K562 (cell line): ENCODE measurements around the gene KLHL33. TPM values are rescaled to one million over a fixed set of nuclear protein-coding genes. Genes with fewer than 3 reads are reported as not detected.

Experiments
- ATAC-seq: fragments of 200-7000 bp; cut with Tn5 transposase; 3 replicates; pipeline ENCODE4 v1.9.1; 2020; ENCODE audit warnings: moderate library complexity
- BruUV-seq: library from RNA; stranded (reverse); fragments of 400-500 nt; replicated peaks from 2 replicates; lab custom pipeline; 2021; lab: Mats Ljungman, UMichigan
- CTCF ChIA-PET: fragments of 300-600 bp; formaldehyde crosslinking; extraction: SDS; loops from one replicate; lab custom pipeline; 2021; ENCODE audit warnings: low intra/inter-chr PET ratio; lab: Yijun Ruan, JAX
- POLR2A ChIA-PET: fragments of 300-600, 350-650 bp; sonication (Branson Sonifier 250); formaldehyde crosslinking; extraction: SDS; loops from one replicate; lab custom pipeline; 2021; ENCODE audit warnings: antibody characterized with exemption, inconsistent platforms; lab: Yijun Ruan, JAX
- DNase-seq, 4 experiments: peaks; one replicate each; pipeline versions ENCODE4 v3.0.0 to v3.0.0-alpha.2; 2011 to 2018; ENCODE audit warnings: low spot score in 3 of 4, mixed read lengths in 3 of 4; ENCODE audit errors: extremely low read depth in 1 of 4
- FAIRE-seq: peaks from 2 replicates; lab custom pipeline; 2011; peaks lifted over from hg19 to GRCh38; lab: Jason Lieb, UNC
- H2AFZ ChIP-seq: 2 replicates; pipeline ENCODE4 v1.6.0; 2011; ENCODE audit warnings: low read depth, low read length, control low read depth, inconsistent platforms
- H3K27ac ChIP-seq: fragments of 200-600 bp; 3 replicates; pipeline ENCODE4 v1.8.0; 2011; ENCODE audit warnings: low read depth, mild to moderate bottlenecking, control low read depth, inconsistent platforms, low read length, moderate library complexity, mixed read lengths; ENCODE audit errors: extremely low read depth
- H3K27me3 ChIP-seq, 2 experiments: fragments of 300-600 bp in 1 of 2; 2 replicates in 1 of 2; 3 replicates in 1 of 2; pipeline versions ENCODE4 v1.6.0 to v1.8.0; 2011; ENCODE audit warnings: inconsistent platforms in 2 of 2, low read length in 2 of 2, mild to moderate bottlenecking in 1 of 2, mixed read lengths in 1 of 2, moderate library complexity in 1 of 2; ENCODE audit not compliant: control insufficient read depth in 2 of 2, insufficient read depth in 2 of 2
- H3K36me3 ChIP-seq: fragments of 300-600 bp; 3 replicates; pipeline ENCODE4 v1.8.0; 2011; ENCODE audit warnings: mild to moderate bottlenecking, low read length, inconsistent platforms; ENCODE audit not compliant: control insufficient read depth, insufficient read depth
- H3K4me1 ChIP-seq, 2 experiments: fragments of 200-600 bp in 1 of 2; replicated peaks in 1 of 2; 2 replicates in 1 of 2; 3 replicates in 1 of 2; pipeline versions ENCODE4 v1.5.1 to v1.8.0; 2011; ENCODE audit warnings: inconsistent platforms in 2 of 2, low read length in 2 of 2, mild to moderate bottlenecking in 1 of 2, mixed read lengths in 1 of 2, moderate library complexity in 1 of 2; ENCODE audit not compliant: control insufficient read depth in 2 of 2, insufficient read depth in 2 of 2
- H3K4me2 ChIP-seq: 2 replicates; pipeline ENCODE4 v1.6.1; 2011; ENCODE audit warnings: low read length, control low read depth, inconsistent platforms, mixed read lengths; ENCODE audit not compliant: insufficient read depth
- H3K4me3 ChIP-seq: fragments of 200-600 bp; sonication (generic), shearing (Covaris generic); 2 replicates; pipeline ENCODE4 v1.5.1; 2016; ENCODE audit warnings: control low read depth, inconsistent platforms
- H3K79me2 ChIP-seq: fragments of 200-600 bp; 3 replicates; pipeline ENCODE4 v1.8.0; 2011; ENCODE audit warnings: low read length, inconsistent platforms; ENCODE audit not compliant: control insufficient read depth, insufficient read depth
- H3K9ac ChIP-seq, 2 experiments: 2 replicates each; pipeline versions ENCODE4 v1.6.0 to v1.6.1; 2011; ENCODE audit warnings: low read depth in 2 of 2, low read length in 2 of 2, control low read depth in 1 of 2, inconsistent platforms in 1 of 2, mild to moderate bottlenecking in 1 of 2, mixed read lengths in 1 of 2; ENCODE audit not compliant: insufficient read depth in 1 of 2
- H3K9me1 ChIP-seq: one replicate; pipeline ENCODE4 v1.6.0; 2011; ENCODE audit warnings: inconsistent platforms, mild to moderate bottlenecking, low read length, moderate library complexity; ENCODE audit not compliant: control insufficient read depth, insufficient read depth
- H3K9me3 ChIP-seq: replicated peaks from 2 replicates; pipeline ENCODE4 v1.5.1; 2011; ENCODE audit warnings: low read depth, low read length, inconsistent platforms; ENCODE audit not compliant: control insufficient read depth, insufficient read depth
- H4K20me1 ChIP-seq: replicated peaks from 2 replicates; pipeline ENCODE4 v1.6.1; 2011; ENCODE audit warnings: low read length, inconsistent platforms, mixed read lengths; ENCODE audit not compliant: control insufficient read depth, insufficient read depth
- DMBX1 ChIP-seq: fragments of 250-450 bp; sonication (Bioruptor Pico); IDR thresholded peaks from 2 replicates; pipeline ENCODE4 v1.8.0; 2022; ENCODE audit warnings: inconsistent platforms, mild to moderate bottlenecking, moderate library complexity, borderline replicate concordance
- HMG20A ChIP-seq: fragments of 450-650 bp; formaldehyde crosslinking; conservative IDR thresholded peaks from 2 replicates; pipeline ENCODE4 v1.4.0; 2020; ENCODE audit warnings: mild to moderate bottlenecking, mixed read lengths
- KAT8 ChIP-seq: fragments of 450-650 bp; IDR thresholded peaks from 2 replicates; pipeline ENCODE4 v1.6.1; 2016; ENCODE audit warnings: low read depth, mild to moderate bottlenecking
- NFRKB ChIP-seq: fragments of 450-650 bp; IDR thresholded peaks from 2 replicates; pipeline ENCODE4 v1.6.1; 2016; ENCODE audit warnings: low read depth
- PHB2 ChIP-seq: fragments of 450-650 bp; IDR thresholded peaks from 2 replicates; pipeline ENCODE4 v1.6.1; 2017; ENCODE audit warnings: low read depth
- POLR3A ChIP-seq: IDR thresholded peaks from 2 replicates; pipeline ENCODE4 v1.6.1; 2011; ENCODE audit warnings: borderline replicate concordance, mild to moderate bottlenecking, moderate library complexity; ENCODE audit not compliant: insufficient read length, insufficient read depth; ENCODE audit errors: extremely low read depth
- PURB ChIP-seq: sonication (generic); formaldehyde crosslinking; IDR thresholded peaks from 2 replicates; pipeline ENCODE4 v1.9.0; 2021; ENCODE audit warnings: low read depth, mild to moderate bottlenecking, missing genetic modification reagents
- RAD21 ChIP-seq, 2 experiments: fragments of 250-450 bp in 1 of 2; fragments of 450-650 bp in 1 of 2; sonication (Bioruptor Pico) in 1 of 2; formaldehyde crosslinking in 1 of 2; IDR thresholded peaks in 1 of 2; conservative IDR thresholded peaks in 1 of 2; 2 replicates each; pipeline versions ENCODE4 v1.4.0 to v1.8.0; 2020 to 2022; ENCODE audit warnings: mild to moderate bottlenecking in 2 of 2, moderate library complexity in 1 of 2
- ZBTB43 ChIP-seq: sonication (generic); formaldehyde crosslinking; IDR thresholded peaks from 2 replicates; pipeline ENCODE4 v1.8.0; 2023; ENCODE audit warnings: mild to moderate bottlenecking, missing genetic modification reagents
- ZNF696 ChIP-seq: fragments of 250-450 bp; sonication (Bioruptor Pico); conservative IDR thresholded peaks from 2 replicates; pipeline ENCODE4 v1.4.0; 2020; ENCODE audit warnings: mild to moderate bottlenecking, moderate library complexity
- WGBS: fragments of 100-300 bp; shearing (Covaris generic); methylation state at CpG from one replicate; pipeline ENCODE4 v1.1.6; 2016; ENCODE audit warnings: low coverage, mixed read lengths; ENCODE audit not compliant: insufficient coverage; ENCODE audit errors: missing lambda C conversion rate; 5-methylcytosine and 5-hydroxymethylcytosine counted together
- in situ Hi-C: fragments of 300-500 bp; cut with MboI; formaldehyde crosslinking; loops from 4 replicates; pipeline ENCODE4 v1.15.0; 2018; ENCODE audit warnings: inconsistent platforms, mixed read lengths
- intact Hi-C: fragments of 100-400 bp; cut with micrococcal nuclease; formaldehyde crosslinking; loops from 2 replicates; pipeline ENCODE4 v1.14.2; 2022
- polyA plus RNA-seq, 8 experiments: library from polyadenylated mRNA; depleted of rRNA in 4 of 8; stranded (reverse) in 5 of 8; unstranded in 3 of 8; fragments of >200 nt; fragmentation: Nextera tagmentation in 2 of 8; fragmentation: Illumina TruSeq in 1 of 8; extraction: Ambion mirVana in 2 of 8; extraction: Trizol in 1 of 8; gene quantifications; 2 replicates each; pipeline versions ENCODE4 v1.2.1 to v1.2.3, GENCODE V29; 2011 to 2014; ENCODE audit warnings: inconsistent platforms in 1 of 8, missing spikeins in 1 of 8
- total RNA-seq, 7 experiments: library from RNA; depleted of rRNA in 6 of 7; stranded (reverse); fragments of >200 nt in 6 of 7; fragmentation: Illumina TruSeq in 2 of 7; extraction: Trizol in 2 of 7; gene quantifications; 2 replicates each; pipeline versions ENCODE4 v1.2.1 to v1.2.3, GENCODE V29; 2011 to 2021; ENCODE audit warnings: low replicate concordance in 1 of 7
- TF ChIP-seq, protein P1 (sequence below): fragments of 450-650 bp; conservative IDR thresholded peaks from 2 replicates; pipeline ENCODE4 v1.6.1; 2016; ENCODE audit warnings: missing genetic modification characterization, low read depth, mild to moderate bottlenecking, missing compliant biosample characterization, moderate library complexity
- TF ChIP-seq, protein P2 (sequence below): fragments of 250-450 bp; sonication (Bioruptor Pico); IDR thresholded peaks from 2 replicates; pipeline ENCODE4 v1.8.0; 2022; ENCODE audit warnings: inconsistent platforms

The KLHL33 gene
- total and polyA plus RNA-seq, 9 of the 15 experiments (the other 6 are each of a cell fraction or from before 2014, with no cell fraction given) = 0.04 to 0.27 (median 0.13) TPM; not detected in 6

GRCh38 chr14:20419419-20419818 is 16.5 kb downstream of the KLHL33 start:
- DNase-seq (no peak), FAIRE-seq (no peak), ATAC-seq (no peak)
- Histone ChIP-seq H3K9me3 (no peaks in the 10 kb centered on the region), H3K36me3 (no peaks in the 10 kb centered on the region), H3K79me2 (no peaks in the 10 kb centered on the region), H3K27ac (no peak overlapping the region), H4K20me1 (no peaks in the 10 kb centered on the region), H3K9me1 (no peaks in the 10 kb centered on the region), H3K4me3 (no peak overlapping the region), H3K27me3 (no peaks in the 10 kb centered on the region), H3K4me2 (no peak overlapping the region), H2AFZ (no peak overlapping the region), H3K4me1 (peaks cover 0 to 8% of the 10 kb centered on the region in 2 experiments; a peak in 3 of 5 replicates), H3K9ac (no peak overlapping the region)
- CTCF ChIA-PET = no interaction called here
- WGBS = 40% methylated on average over 1 of the region's 1 CpG
- in situ Hi-C loops (loop anchor here (10.0 kb wide), 1 partner anchor 185 kb away; no protein-coding TSS in a partner anchor), intact Hi-C loops (no loop called here)
- TF ChIP-seq POLR3A = no peak
- TF ChIP-seq PHB2 = no peak
- POLR2A ChIA-PET = no interaction called here
- no TSS peak for BruUV-seq

DNA sequence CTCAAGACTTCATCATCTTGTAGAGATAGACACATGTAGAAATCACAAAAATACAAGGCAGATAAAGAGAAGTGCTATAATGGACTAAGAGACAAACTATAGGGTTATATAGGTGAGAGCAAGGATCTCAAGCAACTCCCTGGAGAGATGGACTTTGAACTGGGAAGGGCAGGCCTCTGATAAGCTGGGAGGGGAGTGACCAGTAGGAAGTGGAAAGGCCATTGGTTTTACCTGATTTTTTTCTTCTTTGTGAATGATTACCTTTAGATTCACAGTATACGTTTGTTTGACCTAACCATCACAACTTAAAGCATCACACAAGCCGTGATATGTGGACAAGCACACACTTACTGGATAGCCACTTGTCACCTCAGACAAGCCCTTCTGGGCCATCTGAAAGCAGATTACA is 17.5 kb downstream of the KLHL33 start:
- no peaks in the 10 kb centered on the region for H3K9me1 ChIP-seq
- no peak overlapping the region for H2AFZ ChIP-seq
- no peaks in the 10 kb centered on the region for H4K20me1 ChIP-seq
- no peak overlapping the region for H3K27ac ChIP-seq
- ATAC-seq (no peak), DNase-seq (no peak), FAIRE-seq (no peak)
- no TSS peak for BruUV-seq
- CTCF ChIA-PET = no interaction called here
- no peak overlapping the region for H3K4me3 ChIP-seq
- no peaks in the 10 kb centered on the region for H3K36me3 ChIP-seq
- POLR2A ChIA-PET = no interaction called here
- H3K4me1 ChIP-seq = peaks cover under 1 to 13% of the 10 kb centered on the region in 2 experiments; a peak in 4 of 5 replicates
- H3K9me3 ChIP-seq = no peaks in the 10 kb centered on the region
- H3K79me2 ChIP-seq = no peaks in the 10 kb centered on the region
- WGBS = 45% methylated on average over 2 of the region's 2 CpGs
- H3K9ac ChIP-seq = no peak overlapping the region
- in situ Hi-C loops (loop anchor here (10.0 kb wide), 1 partner anchor 186 kb away; no protein-coding TSS in a partner anchor), intact Hi-C loops (no loop called here)
- no peak overlapping the region for H3K4me2 ChIP-seq
- H3K27me3 ChIP-seq = no peaks in the 10 kb centered on the region
- TF ChIP-seq KAT8 (no peak), NFRKB (no peak), DMBX1 (no peak), ZNF696 (no peak), HMG20A (no peak), RAD21 (CRISPR knock-in tag; conservative IDR thresholded peaks at IDR 0.05 in 1 of 2, IDR thresholded peaks at IDR 0.05 in 1 of 2) (no peak), PURB (CRISPR knock-in tag) (no peak), ZBTB43 (no peak)
- TF ChIP-seq, protein P1, sequence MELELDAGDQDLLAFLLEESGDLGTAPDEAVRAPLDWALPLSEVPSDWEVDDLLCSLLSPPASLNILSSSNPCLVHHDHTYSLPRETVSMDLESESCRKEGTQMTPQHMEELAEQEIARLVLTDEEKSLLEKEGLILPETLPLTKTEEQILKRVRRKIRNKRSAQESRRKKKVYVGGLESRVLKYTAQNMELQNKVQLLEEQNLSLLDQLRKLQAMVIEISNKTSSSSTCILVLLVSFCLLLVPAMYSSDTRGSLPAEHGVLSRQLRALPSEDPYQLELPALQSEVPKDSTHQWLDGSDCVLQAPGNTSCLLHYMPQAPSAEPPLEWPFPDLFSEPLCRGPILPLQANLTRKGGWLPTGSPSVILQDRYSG (tag) = no peak
- TF ChIP-seq, protein P2, sequence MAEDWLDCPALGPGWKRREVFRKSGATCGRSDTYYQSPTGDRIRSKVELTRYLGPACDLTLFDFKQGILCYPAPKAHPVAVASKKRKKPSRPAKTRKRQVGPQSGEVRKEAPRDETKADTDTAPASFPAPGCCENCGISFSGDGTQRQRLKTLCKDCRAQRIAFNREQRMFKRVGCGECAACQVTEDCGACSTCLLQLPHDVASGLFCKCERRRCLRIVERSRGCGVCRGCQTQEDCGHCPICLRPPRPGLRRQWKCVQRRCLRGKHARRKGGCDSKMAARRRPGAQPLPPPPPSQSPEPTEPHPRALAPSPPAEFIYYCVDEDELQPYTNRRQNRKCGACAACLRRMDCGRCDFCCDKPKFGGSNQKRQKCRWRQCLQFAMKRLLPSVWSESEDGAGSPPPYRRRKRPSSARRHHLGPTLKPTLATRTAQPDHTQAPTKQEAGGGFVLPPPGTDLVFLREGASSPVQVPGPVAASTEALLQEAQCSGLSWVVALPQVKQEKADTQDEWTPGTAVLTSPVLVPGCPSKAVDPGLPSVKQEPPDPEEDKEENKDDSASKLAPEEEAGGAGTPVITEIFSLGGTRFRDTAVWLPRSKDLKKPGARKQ (CRISPR knock-in tag) = no peak
